ENCODE measurements around the gene GALNT6. TPM values are rescaled to one million over a fixed set of nuclear protein-coding genes. Genes with fewer than 3 reads are reported as not detected.

GALNT6 gene
- total RNA-seq, 1 donor from 2014 or later = 41.6 TPM

DNA sequence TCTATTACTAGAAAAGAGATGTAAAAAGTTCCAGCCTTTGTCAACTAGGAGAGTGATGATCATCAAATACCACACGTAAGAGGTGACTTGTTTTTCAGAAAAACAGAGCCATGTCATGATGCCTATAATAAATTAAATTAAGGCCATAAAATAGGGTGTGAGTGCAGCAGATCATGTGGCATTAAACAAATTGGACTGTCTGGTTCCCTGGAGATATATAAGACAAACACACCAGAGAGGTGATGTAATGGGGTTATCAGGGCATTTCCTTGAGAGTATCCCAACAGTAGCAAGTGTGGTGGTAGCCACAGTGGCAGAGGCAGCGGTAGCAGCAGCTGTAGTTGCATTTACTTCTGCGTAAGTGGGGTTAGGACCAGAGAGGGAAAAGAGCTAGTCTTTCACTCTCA lies 14.6 kb upstream of the GALNT6 start:
- no peak for DNase-seq (ENCODE audit: low read depth)

DNA sequence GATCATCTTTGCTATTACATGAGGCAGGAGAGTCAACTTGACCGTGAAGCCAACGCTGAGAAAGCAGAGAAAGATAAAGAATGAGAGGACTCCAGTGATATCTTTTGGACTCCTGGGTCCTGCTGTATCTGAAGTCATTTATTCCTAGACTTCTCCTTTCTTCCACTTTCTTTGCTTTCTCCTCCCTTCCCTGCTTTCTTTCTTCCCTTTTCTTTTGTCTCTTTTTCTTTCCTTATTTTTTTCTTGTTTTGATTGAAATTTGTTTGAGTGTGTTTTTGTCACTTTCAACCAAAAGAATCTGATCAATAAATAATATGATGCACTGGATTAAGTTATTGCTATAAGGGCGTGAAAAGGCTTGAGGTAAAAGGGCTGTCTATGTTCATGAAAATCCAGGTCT lies 13.4 kb upstream of the GALNT6 start:
- no peak for DNase-seq (ENCODE audit: low read depth)

DNA sequence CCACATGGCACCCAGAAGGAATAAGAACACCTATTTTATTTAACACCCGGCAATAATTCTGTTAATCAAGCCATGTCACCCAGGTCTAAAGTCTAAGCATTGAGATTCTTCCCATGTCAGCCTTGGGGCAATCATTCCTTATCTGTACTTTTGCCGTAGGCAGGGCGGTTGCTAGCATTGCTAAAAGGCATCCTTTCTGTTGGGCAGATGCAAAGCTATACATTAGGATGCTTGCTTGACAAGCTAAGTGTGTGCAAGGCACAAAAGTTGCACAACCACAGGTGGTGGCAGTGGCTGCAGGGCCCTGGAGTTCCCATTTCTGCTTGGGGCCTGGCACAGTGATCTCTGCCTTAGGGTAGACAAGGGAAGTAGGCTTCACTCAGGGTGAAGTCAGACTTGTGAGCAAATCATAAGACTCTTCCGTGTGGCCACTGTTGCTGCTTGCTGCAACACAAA lies 12.5 kb upstream of the GALNT6 start:
- DNase-seq (ENCODE audit: low read depth) = no peak

DNA sequence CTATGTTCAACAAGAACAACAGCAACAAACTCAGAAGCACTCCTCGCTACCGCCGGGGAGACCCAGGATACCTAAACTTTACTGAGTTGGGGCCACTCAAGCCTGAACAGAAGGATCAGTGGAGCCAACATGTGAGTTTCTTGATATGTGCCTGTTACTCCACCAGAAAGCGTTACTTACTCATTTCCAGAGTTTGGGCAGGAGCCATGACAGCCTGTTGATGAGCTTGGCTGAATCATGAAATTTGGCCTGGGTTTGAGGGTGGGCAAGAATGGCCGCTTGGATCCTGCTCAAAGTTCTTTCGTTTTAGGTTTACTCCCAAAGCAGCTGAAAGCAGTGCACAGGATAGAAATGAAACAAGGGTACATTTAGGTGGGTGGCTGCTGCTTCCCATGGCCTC lies 12.0 kb upstream of the GALNT6 start:
- no peak for DNase-seq (ENCODE audit: low read depth)

DNA sequence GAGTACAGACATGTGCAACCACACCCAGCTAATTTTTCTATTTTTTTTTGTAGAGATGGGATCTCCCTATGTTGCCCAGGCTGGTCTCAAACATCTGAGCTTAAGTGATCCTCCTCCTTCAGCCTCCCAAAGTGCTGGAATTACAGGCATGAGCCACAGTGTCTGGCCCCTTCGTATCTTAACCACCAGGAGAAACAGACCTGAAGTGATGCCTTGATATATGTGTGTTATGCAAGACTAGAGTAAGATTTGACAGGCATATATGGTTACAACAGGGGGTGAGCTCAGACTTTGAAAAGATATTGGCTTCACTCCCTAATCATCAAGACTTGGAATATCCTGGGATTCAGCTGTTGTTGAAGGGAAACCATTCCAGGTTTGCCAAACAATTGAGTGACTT lies 10.7 kb upstream of the GALNT6 start:
- no peak for DNase-seq (ENCODE audit: low read depth)

GRCh38 chr12:51401486-51401885 lies 10.3 kb upstream of the GALNT6 start:
- no peak for DNase-seq (ENCODE audit: low read depth)

DNA sequence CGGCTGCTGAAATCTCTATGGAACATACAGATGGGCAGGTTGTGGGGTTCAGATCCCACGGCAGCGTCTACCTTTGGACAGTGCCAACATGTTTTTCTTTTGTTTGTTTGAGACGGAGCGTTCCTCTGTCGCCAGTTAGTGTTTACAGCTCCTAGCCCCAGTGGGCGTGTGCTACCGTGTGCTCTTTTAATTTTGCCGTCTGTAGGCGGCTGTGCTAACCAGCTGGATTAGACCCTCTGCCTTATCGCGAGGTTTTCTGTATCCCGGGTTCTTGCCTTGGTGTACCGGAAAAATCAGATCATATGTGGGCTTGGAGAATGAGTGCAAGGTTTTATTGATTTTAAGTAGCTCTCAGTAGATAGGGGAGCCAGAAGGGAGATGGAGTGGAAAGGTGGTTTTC lies 9.8 kb upstream of the GALNT6 start:
- DNase-seq (ENCODE audit: low read depth) = no peak

- DNase-seq (ENCODE audit: low read depth) = no peak
Observed at GRCh38 chr12:51399891-51400290, 8.7 kb upstream of the GALNT6 start.

- no peak for DNase-seq (ENCODE audit: low read depth)
Observed at GRCh38 chr12:51397670-51398069, 6.5 kb upstream of the GALNT6 start.

DNA sequence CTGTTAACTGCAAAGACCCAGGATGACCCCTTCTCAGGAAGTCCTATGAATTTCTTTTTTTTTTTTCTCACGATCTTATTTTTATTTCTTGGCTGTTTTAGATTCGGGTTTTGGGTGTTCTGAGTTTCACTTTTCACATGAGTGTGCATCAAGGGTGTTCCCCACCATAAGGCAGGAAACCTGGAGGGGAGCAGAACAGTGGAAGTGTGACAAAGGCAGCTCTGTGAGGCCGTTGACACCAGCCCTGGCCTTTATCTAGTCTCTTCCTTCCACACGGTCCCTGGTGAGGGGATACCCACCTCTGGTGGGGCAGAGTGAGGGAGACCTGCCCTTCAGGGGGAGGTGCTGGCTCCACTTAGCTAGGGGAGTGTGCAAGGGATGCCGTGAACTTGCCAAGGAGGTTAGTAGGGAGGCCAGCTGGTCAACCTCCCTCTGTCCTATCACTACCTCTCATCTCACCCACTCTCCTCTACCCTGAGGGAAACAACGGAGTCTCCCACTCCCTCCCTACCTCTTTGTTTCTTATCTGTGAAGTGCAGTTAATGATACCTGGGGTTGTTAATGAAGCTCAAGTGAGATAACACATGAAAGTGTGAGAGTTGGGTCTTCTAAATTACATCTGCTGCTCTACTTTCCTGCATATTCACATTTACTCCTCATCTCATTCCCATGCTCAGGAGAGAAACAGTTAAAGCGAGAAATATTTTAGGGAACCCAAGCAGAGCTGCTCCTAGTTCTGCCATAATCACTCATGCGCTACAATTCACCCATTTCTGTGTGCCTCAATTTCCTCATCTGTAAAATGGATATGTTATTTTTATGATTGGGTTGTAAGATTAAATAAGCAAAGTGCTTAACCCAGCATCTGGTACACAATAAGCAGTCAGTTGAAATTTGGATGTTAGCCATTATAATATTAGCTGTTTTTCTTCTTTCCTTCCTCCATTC lies 4.4 kb upstream of the GALNT6 start:
- no peak for DNase-seq (ENCODE audit: low read depth)

DNA sequence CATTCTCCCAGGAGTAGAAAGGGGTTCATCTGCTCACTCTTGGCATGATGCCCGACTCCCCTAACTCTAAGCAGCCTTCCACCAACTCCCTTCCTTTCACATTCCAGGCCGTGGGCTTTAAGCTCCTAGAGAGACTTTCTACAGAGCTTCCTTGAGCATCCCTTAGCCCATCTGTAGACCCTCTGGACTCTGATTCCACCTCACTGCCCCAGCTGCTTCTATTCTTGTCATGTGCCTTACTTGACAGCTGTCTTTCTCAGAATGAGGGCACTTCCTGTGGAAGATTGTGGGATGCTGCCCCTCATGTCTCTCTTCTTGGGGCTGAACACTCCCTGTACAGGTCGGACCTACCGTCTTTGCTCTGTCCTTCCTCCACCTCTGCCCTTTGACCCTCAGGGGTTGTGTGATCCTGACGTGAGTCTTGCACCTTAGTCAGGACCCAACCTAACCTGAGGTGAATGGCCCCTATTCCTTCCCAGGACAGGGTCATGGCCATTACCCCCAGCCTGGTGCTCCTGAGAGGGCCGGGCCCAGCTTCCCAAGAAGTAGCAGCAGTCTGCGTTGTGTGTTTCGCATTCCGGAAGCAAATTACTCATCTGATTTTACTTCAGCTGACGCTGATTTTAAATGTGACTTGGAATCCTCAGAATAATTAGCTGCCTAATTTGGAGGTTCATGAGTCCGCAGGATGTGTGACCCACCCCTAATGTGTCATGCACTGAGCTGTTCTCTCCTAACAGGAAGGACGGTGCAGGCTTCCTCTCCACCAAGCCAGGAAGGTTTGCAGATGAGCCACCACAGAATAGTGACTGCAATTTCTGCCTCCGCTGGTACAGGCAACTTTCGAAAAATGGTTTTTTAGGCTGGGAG lies 2.7 kb upstream of the GALNT6 start:
- peak; percentile 89 for DNase-seq (ENCODE audit: low read depth)

GRCh38 chr12:51392556-51393237 lies 1.5 kb upstream of the GALNT6 start:
- peak; percentile 44 for DNase-seq (ENCODE audit: low read depth)

- no peak for DNase-seq (ENCODE audit: low read depth)
Observed at GRCh38 chr12:51390891-51391282, 319 bp downstream of the GALNT6 start.

- DNase-seq (ENCODE audit: low read depth) = no peak
Observed at GRCh38 chr12:51390457-51390856, 749 bp downstream of the GALNT6 start.

GRCh38 chr12:51389302-51389999 lies 1.8 kb downstream of the GALNT6 start:
- no peak for DNase-seq (ENCODE audit: low read depth)

DNA sequence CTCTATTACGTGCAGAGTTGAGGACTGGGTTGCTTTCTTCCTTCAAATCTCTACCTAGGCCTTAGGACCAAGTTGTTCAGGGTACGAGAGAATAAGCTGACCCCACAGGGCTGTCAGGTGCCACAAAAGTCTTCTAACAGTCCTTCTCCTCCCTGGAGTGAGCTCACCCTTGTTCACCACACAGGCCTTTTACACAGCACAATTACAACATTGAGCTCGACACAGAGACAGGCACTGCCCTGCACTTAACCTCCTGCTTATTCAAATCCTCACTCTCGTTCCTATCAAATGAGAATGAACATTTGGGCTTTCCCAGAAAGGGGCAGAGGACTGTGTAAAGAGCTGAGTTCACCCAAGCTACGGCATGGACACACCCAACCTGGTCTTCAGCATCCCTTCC lies 2.4 kb downstream of the GALNT6 start:
- DNase-seq (ENCODE audit: low read depth) = no peak

DNA sequence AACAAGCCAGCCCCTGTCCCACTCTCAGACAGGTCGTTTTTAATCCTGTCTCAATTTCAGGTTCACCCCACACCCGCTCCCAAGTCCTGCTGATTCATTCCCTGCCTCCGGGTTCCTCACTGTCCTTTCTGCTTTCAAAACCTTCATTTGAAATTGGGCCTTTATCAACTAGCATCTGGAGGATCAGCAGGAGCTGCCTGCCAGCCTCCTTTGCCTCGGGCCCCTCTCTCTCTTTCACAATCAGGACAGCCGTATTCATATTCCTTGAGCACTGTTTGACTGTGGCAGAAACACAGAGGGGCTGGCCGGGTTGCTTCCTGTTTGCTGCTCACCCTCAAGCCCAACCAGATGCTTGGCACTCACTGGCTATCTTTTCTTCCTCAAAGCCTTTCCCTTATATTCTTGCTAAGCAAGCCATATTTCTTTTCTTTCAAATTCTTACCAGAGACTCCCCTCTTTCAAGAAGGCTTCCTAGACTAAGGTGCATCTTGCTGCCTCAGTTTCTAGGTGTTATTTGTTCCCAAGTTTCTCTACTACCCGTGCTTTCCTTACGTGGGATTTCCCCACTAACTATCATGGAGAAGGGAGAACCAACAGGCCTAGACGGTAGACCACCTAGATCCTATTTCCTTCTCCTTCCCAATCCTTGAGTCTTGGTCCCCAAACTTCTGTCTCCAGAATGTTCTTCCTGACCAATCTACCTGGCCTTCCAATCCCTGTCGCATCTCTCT lies 3.0 kb downstream of the GALNT6 start:
- no peak for DNase-seq (ENCODE audit: low read depth)

GRCh38 chr12:51386351-51386750 lies 4.9 kb downstream of the GALNT6 start:
- DNase-seq (ENCODE audit: low read depth) = peak; percentile 42

DNA sequence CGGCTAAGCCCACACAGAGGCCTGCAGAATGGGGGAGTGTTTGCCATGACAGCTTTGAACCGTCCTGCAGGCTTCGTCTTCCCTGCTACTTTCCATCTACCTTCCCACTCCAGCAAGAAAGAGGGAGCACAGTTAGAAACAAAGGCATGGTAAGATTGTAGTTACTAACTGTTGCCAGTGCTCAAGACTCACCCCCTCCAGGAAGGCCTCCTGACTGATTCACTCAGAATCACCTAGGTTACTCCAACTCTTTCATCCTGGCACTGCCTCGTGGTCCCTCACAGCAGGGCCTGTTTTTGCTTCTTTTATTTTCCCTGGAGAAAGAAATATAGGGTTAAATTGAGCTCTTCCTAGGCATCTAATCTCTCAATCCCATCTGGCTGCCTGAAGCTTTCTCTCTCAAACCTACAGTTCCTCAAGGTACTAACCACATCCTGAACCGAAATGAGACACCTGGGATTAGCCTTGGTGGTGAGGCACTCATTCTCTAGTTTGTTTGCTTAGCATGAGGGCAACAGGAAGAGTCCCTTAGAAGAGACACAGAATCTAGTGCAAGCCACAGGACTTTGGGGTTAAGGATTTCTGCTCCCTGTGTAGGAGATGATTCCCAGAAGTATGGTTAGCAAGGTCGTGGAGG lies 7.8 kb downstream of the GALNT6 start:
- peak; percentile 42 for DNase-seq (ENCODE audit: low read depth)

GRCh38 chr12:51382173-51382572 lies 9.0 kb downstream of the GALNT6 start:
- DNase-seq (ENCODE audit: low read depth) = no peak

Data from renal cortical epithelial cell (primary cell).